Subcutaneous adipose tissue (tissue), 4 donors: ENCODE data around the gene UBL7. TPM values are rescaled to one million over a fixed set of nuclear protein-coding genes. Genes with fewer than 3 reads are reported as not detected.

Experiments
- total RNA-seq, 4 donors: library from RNA; depleted of rRNA; stranded (reverse); fragments of >200 nt; gene quantifications; one replicate each; pipeline ENCODE4 v1.1.0, GENCODE V29; 2016
- TF ChIP-seq, protein P1 (sequence below): fragments of 450-650 bp; IDR thresholded peaks from one replicate; pipeline ENCODE4 v1.5.1; 2016; ENCODE audit warnings: low read depth, mild to moderate bottlenecking, control low read depth, antibody characterized with exemption, moderate library complexity

UBL7 gene
- total RNA-seq, 4 donors from 2014 or later = 31.1 to 38.4 (median 38.2) TPM

DNA sequence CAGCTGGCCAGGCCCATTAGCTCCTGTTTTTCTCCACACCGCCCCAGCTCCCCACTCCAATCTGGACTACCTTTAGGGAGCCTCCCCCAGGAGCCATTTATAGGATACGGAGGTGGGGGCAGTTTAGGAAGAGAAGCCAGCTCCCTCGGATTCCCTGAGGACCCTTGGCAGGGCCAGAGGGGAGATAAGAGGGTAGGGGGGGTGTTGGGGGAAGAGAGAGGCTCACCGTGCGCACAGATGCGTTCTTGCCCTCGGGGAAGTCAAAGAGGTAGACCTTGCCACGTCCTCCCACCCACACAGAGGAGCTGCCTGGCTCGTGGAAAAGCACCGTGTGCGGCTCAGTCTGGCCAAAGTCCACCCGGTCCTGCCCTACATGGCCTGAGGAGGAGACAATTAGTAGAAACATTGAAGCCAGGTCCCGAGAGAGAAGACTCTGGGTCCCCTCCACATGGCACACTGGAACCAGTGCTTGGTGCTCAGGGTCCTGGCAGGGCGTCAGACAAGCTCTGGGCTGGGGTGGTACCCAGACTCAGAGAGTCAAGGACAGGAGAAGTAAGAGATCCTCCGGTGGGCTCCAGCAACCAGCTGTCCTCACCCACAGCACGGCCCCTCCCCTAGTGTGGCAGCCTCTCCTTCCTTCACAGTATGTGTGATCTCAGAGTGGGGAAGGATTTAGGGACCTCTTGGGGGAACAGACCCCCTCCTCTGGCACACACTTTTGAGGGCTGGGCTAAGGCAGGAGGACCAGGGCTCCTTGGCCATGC is 42.2 kb downstream of the UBL7 start:
- TF ChIP-seq, protein P1, sequence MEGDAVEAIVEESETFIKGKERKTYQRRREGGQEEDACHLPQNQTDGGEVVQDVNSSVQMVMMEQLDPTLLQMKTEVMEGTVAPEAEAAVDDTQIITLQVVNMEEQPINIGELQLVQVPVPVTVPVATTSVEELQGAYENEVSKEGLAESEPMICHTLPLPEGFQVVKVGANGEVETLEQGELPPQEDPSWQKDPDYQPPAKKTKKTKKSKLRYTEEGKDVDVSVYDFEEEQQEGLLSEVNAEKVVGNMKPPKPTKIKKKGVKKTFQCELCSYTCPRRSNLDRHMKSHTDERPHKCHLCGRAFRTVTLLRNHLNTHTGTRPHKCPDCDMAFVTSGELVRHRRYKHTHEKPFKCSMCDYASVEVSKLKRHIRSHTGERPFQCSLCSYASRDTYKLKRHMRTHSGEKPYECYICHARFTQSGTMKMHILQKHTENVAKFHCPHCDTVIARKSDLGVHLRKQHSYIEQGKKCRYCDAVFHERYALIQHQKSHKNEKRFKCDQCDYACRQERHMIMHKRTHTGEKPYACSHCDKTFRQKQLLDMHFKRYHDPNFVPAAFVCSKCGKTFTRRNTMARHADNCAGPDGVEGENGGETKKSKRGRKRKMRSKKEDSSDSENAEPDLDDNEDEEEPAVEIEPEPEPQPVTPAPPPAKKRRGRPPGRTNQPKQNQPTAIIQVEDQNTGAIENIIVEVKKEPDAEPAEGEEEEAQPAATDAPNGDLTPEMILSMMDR = no peak

DNA sequence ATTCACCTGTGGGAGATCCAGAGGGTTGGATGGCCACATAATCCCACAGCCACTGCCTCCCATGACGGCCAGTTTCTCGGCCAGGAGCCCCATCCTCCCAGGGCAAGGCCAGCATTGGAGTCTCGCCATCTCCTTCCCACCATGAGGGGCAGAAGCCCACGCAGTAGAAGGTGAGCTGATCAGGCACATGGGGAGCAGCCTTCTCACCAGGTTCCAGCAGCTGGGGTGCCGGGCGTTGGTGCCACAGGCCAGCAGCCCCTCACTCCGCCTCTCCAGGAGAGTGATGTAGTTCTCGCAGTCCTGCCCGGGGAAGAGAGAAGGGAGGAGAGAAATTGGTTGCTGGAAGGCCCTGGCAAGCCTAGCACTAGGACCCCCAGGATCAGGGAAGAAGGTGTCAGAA is 43.3 kb downstream of the UBL7 start:
- TF ChIP-seq, protein P1 = no peak

DNA sequence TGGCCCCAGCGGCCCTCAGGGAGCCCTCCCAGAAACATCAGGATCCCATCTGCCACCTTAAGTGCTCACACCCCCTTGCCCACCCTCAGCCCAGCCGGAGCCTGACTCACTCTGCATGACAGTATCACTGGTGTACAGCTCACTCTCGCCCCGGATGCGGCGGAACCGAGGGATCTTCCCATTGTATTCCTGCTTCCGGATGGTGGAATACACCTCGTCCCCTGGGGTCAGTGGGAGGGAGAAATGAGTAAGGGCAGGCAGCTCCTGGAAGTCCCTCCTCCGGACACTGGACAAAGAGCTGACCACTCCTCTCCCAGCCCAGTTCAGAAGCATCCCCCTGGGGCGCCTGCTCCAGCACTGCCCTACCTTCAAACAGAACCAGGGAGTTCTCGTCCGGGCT is 43.7 kb downstream of the UBL7 start:
- TF ChIP-seq, protein P1 = no peak

DNA sequence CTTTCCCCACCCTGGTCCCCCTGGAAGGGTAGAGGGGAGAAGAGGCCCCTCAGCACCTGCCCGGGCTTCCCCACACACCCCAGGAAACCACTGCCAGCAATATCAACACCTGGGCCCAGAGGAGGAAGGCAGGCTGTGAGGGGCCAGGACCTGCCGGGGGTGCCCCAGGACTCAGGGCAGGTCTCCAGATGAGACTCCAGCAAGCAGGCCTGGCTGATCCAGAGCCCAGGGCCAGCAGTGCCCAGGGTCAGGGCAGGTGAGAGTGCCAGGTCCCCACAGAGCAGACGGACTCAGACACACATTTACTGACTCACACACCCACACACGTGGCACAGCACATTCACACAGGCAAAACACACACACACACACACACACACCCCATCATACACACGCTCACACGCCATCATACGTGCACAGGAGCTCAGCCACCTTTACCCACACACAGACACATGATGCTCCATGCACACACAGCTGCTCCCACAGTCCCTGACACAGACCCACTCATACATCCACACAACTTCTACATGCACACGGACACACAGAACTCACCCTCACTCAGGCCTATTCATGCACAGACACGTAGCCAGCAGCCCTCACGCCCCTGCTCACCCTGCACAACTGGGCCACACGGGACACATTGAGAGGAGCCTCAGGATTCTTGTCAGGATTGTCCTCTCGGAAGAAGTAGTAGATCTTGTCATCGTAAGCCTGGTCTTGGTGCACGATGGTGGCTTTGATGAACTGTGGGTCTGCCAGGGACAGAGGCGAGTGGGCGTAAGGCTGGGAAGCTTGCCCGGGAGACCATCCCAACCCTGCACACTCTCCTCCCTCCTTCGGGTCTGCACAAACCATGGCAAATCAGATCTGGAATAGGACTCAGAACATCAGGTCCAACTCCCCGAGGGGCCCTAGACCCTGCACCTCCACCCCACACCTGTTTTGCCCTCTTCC is 44.7 kb downstream of the UBL7 start:
- TF ChIP-seq, protein P1 = no peak

DNA sequence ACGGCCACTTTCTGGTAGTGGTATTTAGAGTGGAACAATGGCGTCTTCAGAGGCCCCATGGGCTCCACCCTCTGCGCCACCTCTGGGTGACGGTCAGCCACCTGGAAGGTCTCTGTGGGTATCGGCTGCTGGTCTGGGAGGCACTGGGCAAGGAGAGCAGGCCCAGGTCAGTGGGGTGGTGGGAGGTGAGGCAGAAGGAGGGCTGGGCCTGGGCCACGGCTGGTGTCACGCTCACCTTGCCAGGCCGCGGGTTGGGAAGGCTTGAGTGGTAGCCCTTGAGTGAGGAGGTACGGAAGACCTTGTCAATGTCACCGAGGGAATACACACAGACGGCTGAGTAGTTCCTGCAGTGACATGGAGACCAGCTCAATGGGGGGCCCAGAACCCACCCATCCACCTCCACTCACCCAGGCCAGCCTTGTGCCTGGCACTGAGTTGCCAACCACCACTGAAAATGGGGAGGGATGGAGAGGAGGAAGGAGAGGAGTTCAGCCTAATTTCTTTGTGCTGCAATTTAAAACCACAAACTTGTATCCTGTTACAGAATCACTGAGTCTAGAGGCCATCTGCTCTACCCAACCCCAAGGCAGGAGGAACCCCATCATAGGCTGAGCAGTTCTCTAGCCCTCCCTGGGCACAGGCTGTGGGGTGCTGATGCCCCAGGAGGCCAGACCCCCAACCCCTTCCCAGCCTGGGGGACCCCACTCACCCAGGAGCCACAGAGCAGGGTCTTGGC is 46.2 kb downstream of the UBL7 start:
- TF ChIP-seq, protein P1 = no peak

DNA sequence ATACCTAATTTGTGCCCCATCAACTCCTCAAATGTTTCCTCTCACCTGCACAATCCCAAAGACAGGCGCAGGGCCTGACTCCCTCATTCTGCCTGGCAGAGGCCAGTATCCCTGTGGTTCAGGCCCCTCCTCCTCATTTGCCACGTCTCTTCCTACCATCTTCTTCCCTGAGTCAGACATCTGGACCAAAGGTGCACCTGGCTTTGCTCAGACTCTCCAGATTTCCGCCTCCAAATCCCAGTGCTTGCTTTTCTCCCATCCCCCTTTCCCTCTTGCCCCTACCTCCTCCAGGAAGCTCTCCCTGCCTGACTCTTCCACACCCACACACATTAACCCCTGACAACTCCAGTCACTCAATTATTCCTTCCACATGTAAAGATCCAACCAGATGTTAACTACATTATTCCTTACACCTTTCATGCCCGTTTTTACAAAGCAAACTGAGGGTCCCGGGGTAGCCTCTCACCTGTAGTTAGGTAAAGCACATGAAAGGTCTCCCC is 46.8 kb downstream of the UBL7 start:
- TF ChIP-seq, protein P1 = no peak
